GM10266 (cell line): ENCODE data around the gene MAP4.
"Not testable (repeated sequence)": the region's sequence is repeated elsewhere in the genome, so short reads cannot be mapped to it uniquely, and the experiment has no call there.

Experiments
- DNase-seq: peaks from one replicate; pipeline ENCODE4 v3.0.0; 2012; ENCODE audit errors: extremely low spot score
- CTCF ChIP-seq: IDR thresholded peaks from 2 replicates; pipeline ENCODE4 v1.5.1; 2012; ENCODE audit warnings: mild to moderate bottlenecking, low read depth; ENCODE audit not compliant: control insufficient read depth, insufficient read depth; ENCODE audit errors: missing control alignments

The MAP4 gene

GRCh38 chr3:48016301-48016973 lies at the start of gene MAP4:
Gene MAP4 (minus strand): TSS chr3:48016416. CDS start chr3:47998860, 17,556 bp downstream.
- no peak for TF ChIP-seq CTCF
- DNase-seq: no peak

- no peak for DNase-seq
- TF ChIP-seq CTCF: no peak
These were observed 48.8 kb upstream of the MAP4 start for GRCh38 chr3:48065035-48065434.

GRCh38 chr3:48064292-48064829 lies 48.1 kb upstream of the MAP4 start:
- no peak for DNase-seq
- no peak for TF ChIP-seq CTCF

- DNase-seq: not testable (repeated sequence)
These were observed 45.4 kb upstream of the MAP4 start for GRCh38 chr3:48061586-48061985.

- DNase-seq: no peak
- no peak for TF ChIP-seq CTCF
These were observed 41.9 kb upstream of the MAP4 start for GRCh38 chr3:48058091-48058490.

GRCh38 chr3:48057521-48057920 lies 41.3 kb upstream of the MAP4 start:
- DNase-seq: no peak

GRCh38 chr3:48047841-48048464 lies 31.7 kb upstream of the MAP4 start:
- no peak for TF ChIP-seq CTCF
- DNase-seq: no peak

More at GRCh38 chr3:48057521-48057920, 41.3 kb upstream of the MAP4 start:
- TF ChIP-seq CTCF: no peak
